AG09319 (cell line): Measurements from ENCODE around the gene KANSL3.

Experiments used
- DNase-seq: peaks from one replicate; pipeline ENCODE4 v3.0.0-alpha.2; 2010; ENCODE audit warnings: low read depth; ENCODE audit errors: extremely low read depth
- TF ChIP-seq, protein P1 (sequence below): IDR thresholded peaks from 2 replicates; pipeline ENCODE4 v1.5.1; 2011; ENCODE audit warnings: low read depth, mild to moderate bottlenecking, inconsistent platforms, low read length, moderate library complexity

KANSL3 gene

DNA sequence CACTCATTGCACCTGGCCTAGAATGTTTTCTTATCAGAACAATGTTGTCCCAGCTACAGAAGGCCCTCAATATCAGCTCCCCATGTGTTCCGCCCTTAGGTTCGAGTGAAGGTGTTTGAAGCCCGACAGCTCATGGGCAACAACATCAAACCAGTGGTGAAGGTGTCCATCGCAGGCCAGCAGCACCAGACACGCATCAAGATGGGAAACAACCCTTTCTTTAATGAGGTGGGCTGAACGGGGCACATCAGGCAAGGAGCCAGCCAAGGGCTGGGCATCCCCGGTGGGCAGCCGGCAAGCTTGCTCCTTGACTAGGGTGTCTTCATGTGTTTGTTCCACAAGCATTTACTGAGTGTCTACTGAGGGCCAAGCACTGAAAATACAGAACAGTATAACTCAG is 13.7 kb upstream of the KANSL3 start:
- TF ChIP-seq, protein P1, sequence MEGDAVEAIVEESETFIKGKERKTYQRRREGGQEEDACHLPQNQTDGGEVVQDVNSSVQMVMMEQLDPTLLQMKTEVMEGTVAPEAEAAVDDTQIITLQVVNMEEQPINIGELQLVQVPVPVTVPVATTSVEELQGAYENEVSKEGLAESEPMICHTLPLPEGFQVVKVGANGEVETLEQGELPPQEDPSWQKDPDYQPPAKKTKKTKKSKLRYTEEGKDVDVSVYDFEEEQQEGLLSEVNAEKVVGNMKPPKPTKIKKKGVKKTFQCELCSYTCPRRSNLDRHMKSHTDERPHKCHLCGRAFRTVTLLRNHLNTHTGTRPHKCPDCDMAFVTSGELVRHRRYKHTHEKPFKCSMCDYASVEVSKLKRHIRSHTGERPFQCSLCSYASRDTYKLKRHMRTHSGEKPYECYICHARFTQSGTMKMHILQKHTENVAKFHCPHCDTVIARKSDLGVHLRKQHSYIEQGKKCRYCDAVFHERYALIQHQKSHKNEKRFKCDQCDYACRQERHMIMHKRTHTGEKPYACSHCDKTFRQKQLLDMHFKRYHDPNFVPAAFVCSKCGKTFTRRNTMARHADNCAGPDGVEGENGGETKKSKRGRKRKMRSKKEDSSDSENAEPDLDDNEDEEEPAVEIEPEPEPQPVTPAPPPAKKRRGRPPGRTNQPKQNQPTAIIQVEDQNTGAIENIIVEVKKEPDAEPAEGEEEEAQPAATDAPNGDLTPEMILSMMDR, result no peak
- DNase-seq, result no peak

DNA sequence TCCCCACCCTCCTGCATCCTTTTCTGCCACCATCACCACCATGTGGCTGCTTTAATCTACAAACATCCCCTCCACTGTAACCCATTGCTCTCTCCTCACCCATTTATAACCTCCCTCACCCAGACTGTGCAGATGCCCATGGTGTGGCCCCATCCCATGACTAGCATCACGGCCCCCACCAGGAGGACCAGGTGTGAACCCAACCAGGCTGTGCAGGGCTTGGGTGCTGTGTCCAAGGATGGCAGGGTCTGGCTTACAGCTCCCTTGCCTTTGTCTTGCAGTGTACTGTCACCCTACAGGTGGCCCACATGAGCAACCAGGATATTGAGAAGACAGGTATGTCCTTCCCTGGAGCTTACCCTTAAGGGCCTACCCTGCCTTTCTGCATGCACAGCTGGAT is 11.2 kb upstream of the KANSL3 start:
- DNase-seq, result no peak
- TF ChIP-seq, protein P1, result no peak

DNA sequence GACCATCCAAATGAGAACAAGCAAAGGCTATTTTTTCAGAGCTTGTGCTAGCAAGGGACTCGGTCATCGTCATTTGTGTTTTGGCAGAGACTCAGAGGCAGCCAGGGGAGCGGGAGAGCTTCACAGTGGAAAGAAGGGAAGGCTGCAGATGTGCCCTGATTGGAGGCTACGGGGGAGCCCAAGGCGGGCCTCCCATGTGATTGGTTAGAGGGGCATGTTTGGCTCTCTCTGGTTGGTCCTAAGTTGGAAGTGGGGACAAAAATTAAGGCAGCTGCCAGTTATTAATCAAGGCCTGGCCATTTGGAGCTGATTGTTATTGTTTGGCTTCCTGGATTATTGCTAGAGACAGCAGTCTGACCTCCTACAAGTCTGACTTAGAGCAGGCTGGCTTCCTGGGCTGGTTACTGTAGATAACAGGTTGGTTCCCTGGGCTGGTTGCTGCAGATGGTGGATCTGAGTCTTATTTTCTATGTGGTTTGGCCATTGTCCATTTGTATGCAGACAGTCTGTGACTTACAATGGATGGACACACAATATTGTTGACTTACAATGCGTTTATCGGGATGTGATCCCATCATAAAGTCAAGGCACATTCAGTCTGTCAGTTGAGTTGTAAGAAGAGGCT is 10.3 kb upstream of the KANSL3 start:
- TF ChIP-seq, protein P1, result no peak

DNA sequence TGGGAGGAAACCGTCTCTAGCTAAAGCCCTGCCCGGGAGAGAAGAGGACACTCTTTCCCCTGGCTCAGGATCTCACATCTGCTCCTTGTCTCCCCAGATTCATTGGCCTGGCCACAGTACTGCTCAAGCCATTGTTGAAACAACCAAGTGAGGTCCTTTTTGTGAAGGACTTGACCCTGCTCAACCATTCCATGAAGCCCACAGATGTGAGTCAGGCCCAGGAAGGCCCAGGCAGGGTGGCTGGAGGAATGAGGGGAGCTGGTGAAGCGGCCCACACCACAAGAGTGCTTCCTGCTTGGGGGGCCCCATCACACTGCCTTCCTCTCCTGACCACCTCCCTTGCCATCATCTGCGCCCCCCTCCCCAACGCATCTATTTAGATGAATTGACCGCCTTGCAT is 9.6 kb upstream of the KANSL3 start:
- TF ChIP-seq, protein P1, result no peak
- no peak for DNase-seq

More for the DNA sequence above, 10.3 kb upstream of the KANSL3 start:
- DNase-seq, result no peak

DNA sequence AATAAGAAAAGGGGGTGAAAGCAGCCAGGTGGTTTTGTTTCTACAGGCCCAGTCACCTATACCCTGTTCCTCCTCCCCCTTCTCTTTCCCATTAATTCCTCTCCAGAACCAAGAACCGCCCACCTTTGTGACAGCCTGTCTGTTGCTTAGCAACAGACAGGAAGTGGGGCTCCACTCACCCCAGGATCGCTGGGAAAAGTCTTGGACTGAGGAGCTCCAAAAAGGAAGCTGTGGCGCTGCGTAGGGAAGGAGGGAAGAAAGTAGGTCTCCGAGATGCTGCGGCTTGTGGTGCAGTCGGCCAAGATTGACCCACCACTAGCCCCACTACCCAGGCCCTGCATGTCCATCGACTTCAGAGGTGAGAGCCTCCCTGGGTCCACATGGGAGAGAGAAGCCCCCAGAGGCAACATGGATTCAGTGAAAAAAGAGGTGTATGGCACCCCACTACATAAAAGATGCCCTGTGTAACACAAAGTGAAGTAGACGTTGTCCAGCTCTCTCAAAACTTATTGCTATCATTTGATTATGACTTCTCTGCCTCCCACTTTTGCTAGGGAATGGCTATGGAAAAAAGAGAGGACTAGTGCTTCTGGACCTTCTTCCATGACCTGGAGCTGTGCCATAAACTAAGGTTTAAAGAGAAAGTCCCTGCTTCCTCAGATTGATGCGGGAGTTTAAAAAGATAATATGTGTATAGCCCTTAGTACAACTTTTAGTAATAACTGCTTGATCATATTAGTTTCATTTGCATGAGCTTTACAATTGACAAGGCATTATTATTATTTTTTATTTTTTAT is 4.7 kb upstream of the KANSL3 start, which contains the start of gene FER1L5:
Gene FER1L5, plus strand, starts transcription at position 201 of the 797 bp plus-strand sequence. Its CDS starts 73 bp downstream, at position 274.
- no peak for DNase-seq
- TF ChIP-seq, protein P1, result no peak

DNA sequence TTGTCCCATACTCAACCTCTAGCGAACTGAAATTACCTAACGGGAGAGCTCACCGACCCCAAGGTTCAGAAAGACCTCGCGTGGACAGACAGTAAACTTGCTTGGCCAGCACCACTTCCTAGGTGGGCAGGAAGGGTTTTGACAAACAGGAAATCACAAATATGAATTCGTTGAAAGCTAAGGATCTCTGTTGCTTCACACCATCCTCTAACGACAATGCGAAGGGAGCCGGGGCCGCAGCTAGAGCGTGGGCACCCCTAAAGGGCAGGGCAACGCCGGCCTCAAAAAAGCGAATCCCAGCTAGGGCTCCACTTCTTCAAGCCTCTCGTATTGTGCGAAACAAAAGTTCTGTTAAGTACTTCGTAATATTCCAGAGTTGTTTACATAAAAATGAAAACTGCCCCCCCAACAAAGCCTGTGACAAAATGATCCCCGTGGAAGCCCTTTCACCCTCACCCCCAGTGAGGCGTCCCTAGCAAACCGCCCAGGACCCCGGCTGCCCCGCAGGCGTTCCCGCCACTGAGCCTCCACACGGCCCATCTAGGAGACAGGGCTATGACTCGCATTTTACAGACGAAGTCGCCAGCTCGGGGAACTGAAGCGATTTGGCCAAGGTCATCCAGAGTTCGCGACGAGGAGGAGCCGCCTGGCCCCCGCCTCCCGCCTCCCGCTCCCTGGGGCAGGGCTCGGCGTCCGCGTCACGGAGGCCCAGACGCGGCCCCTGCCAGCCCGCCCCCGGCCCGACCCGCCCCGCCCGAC is 548 bp downstream of the KANSL3 start:
- peak; percentile 80 for DNase-seq
- TF ChIP-seq, protein P1, result no peak
